RWPE2 (cell line): ENCODE measurements around the gene CIRBP.

ENCODE experiments used
- ATAC-seq: fragments of 200-7000 bp; cut with Tn5 transposase; 3 replicates; pipeline ENCODE4 v1.9.1; 2021; ENCODE audit warnings: low read depth
- DNase-seq: peaks from one replicate; pipeline ENCODE4 v3.0.0-alpha.2; 2020; ENCODE audit warnings: low spot score
- H3K27ac ChIP-seq: fragments of 450-650 bp; 2 replicates; pipeline ENCODE4 v1.5.1; 2017; ENCODE audit warnings: mild to moderate bottlenecking; ENCODE audit not compliant: poor library complexity, severe bottlenecking
- H3K27me3 ChIP-seq: fragments of 250-450 bp; sonication (Bioruptor Pico); 2 replicates; pipeline ENCODE4 v1.5.1; 2021; ENCODE audit warnings: mild to moderate bottlenecking, moderate library complexity; ENCODE audit not compliant: insufficient read depth, poor library complexity, severe bottlenecking
- H3K36me3 ChIP-seq: fragments of 250-450 bp; sonication (Bioruptor Pico); 2 replicates; pipeline ENCODE4 v1.5.1; 2020; ENCODE audit warnings: low read depth, mild to moderate bottlenecking, moderate library complexity
- H3K4me1 ChIP-seq: fragments of 250-450 bp; sonication (Bioruptor Pico); 2 replicates; pipeline ENCODE4 v1.5.1; 2021; ENCODE audit warnings: mild to moderate bottlenecking, moderate library complexity; ENCODE audit not compliant: insufficient read depth, poor library complexity, severe bottlenecking
- H3K4me3 ChIP-seq: fragments of 250-450 bp; sonication (Bioruptor Pico); 2 replicates; pipeline ENCODE4 v1.5.1; 2021; ENCODE audit warnings: mild to moderate bottlenecking, moderate library complexity; ENCODE audit not compliant: severe bottlenecking
- H3K9me3 ChIP-seq: fragments of 250-450 bp; sonication (Bioruptor Pico); 2 replicates; pipeline ENCODE4 v1.5.1; 2021; ENCODE audit warnings: mild to moderate bottlenecking, moderate library complexity; ENCODE audit not compliant: severe bottlenecking
- CTCF ChIP-seq: fragments of 450-650 bp; IDR thresholded peaks from one replicate; pipeline ENCODE4 v1.5.1; 2017; ENCODE audit warnings: mild to moderate bottlenecking, moderate library complexity; ENCODE audit not compliant: poor library complexity, severe bottlenecking

CIRBP gene

GRCh38 chr19:1275976-1276627 lies 7.0 kb downstream of the CIRBP start:
- H3K27ac ChIP-seq: peak overlapping the region; percentile 86
- ATAC-seq (no peak), DNase-seq (no peak)
- no peak for TF ChIP-seq CTCF
- no peaks in the 10 kb centered on the region for H3K27me3 ChIP-seq
- H3K36me3 ChIP-seq: peaks cover 45% of the 10 kb centered on the region
- H3K4me1 ChIP-seq: peaks cover 4% of the 10 kb centered on the region
- H3K4me3 ChIP-seq: peak overlapping the region; percentile 58
- no peaks in the 10 kb centered on the region for H3K9me3 ChIP-seq

- peak overlapping the region; percentile 58 for H3K4me3 ChIP-seq
- peaks cover 4% of the 10 kb centered on the region for H3K4me1 ChIP-seq
- ATAC-seq: no peak
- no peak for DNase-seq
- H3K27ac ChIP-seq: peak overlapping the region; percentile 86
- H3K36me3 ChIP-seq: peaks cover 40% of the 10 kb centered on the region
- TF ChIP-seq CTCF: no peak
- no peaks in the 10 kb centered on the region for H3K27me3 ChIP-seq
- H3K9me3 ChIP-seq: no peaks in the 10 kb centered on the region
These were observed 7.5 kb downstream of the CIRBP start for GRCh38 chr19:1276628-1277022.

- H3K9me3 ChIP-seq: no peaks in the 10 kb centered on the region
- peaks cover 4% of the 10 kb centered on the region for H3K4me1 ChIP-seq
- ATAC-seq (no peak), DNase-seq (no peak)
- H3K36me3 ChIP-seq: peaks cover 36% of the 10 kb centered on the region
- TF ChIP-seq CTCF: no peak
- H3K4me3 ChIP-seq: no peak overlapping the region
- H3K27ac ChIP-seq: no peak overlapping the region
- no peaks in the 10 kb centered on the region for H3K27me3 ChIP-seq
These were observed 7.9 kb downstream of the CIRBP start for GRCh38 chr19:1277061-1277460.

- DNase-seq: no peak
- ATAC-seq: no peak
- no peak overlapping the region for H3K27ac ChIP-seq
- H3K4me1 ChIP-seq: peaks cover 4% of the 10 kb centered on the region
- peaks cover 26% of the 10 kb centered on the region for H3K36me3 ChIP-seq
- no peaks in the 10 kb centered on the region for H3K9me3 ChIP-seq
- no peaks in the 10 kb centered on the region for H3K27me3 ChIP-seq
- H3K4me3 ChIP-seq: no peak overlapping the region
- TF ChIP-seq CTCF: no peak
These were observed 8.9 kb downstream of the CIRBP start for GRCh38 chr19:1278074-1278473.
